Stimulated activated CD4-positive, alpha-beta T cell treated with anti-CD3 and anti-CD28 coated beads, Interleukin-4, amount 100 ng/mL, for 1 hour (primary cell): ENCODE data around the gene OR7A5.
"Not testable (repeated sequence)": the region's sequence is repeated elsewhere in the genome, so short reads cannot be mapped to it uniquely, and the experiment has no call there.

Experiments used
- DNase-seq: peaks from one replicate; pipeline ENCODE4 v3.0.0-alpha.2; 2020

OR7A5 gene

GRCh38 chr19:14784730-14785101 is 50.3 kb downstream of the OR7A5 start:
- DNase-seq, result not testable (repeated sequence)

- not testable (repeated sequence) for DNase-seq
Measured at GRCh38 chr19:14783410-14783998, 51.5 kb downstream of the OR7A5 start.

DNA sequence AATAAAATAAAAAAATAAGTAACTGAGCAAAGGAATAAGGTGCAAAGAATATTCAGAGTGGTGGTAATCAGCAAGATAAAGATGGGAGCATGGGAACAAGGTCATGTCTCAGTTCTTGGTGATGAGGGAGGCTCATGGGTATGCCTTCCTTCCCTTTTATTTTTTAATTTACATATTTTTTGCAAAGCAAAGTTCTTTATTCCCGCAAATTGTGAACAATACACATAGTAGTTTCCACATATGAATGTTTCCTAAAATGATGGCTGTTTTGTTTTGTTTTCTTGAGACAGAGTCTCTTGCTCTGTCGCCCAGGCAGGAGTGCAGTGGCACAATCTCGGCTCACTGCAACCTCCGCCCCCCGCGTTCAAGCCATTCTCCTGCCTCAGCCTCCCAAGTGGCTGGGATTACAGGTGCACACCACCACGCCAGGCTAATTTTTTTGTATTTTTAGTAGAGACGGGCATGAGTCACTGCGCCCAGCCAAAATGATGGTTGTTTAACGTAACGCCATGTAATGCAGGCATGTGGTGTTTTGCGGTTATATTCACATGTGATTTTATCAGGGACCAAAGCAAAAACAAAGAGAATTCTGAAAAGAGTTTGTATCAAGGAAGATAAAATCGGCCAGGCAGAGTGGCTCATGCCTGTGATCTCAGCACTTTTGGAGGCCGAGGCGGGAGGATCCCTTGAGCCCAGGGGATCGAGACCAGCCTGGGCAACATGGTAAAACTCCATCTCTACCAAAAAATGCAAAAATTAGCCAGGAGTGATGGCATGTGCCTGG is 52.2 kb downstream of the OR7A5 start:
- no peak for DNase-seq

GRCh38 chr19:14781713-14782536 is 53.1 kb downstream of the OR7A5 start:
- DNase-seq, result not testable (repeated sequence)

GRCh38 chr19:14780622-14781225 is 54.3 kb downstream of the OR7A5 start:
- not testable (repeated sequence) for DNase-seq

GRCh38 chr19:14779151-14779550 is 55.8 kb downstream of the OR7A5 start:
- DNase-seq, result no peak

- not testable (repeated sequence) for DNase-seq
Measured at GRCh38 chr19:14778110-14778845, 56.7 kb downstream of the OR7A5 start, which contains the start of gene ADGRE2. Gene ADGRE2 (minus strand): TSS chr19:14778560. CDS start chr19:14776756, 1,804 bp downstream.

DNA sequence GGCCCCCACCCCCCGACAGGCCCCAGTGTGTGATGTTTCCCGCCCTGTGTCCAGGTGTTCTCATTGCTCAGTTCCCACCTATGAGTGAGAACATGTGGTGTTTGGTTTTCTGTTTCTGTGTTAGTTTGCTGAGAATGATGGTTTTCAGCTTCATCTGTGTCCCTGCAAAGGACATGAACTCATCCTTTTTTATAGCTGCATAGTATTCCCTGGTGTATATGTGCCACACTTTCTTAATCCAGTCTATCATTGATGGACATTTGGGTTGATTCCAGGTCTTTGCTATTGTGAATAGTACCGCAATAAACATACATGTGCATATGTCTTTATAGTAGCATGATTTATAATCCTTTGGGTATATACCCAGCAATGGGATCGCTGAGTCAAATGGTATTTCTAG is 57.3 kb downstream of the OR7A5 start:
- not testable (repeated sequence) for DNase-seq
